SH-SY5Y (cell line): ENCODE data around the gene RIN3.

Experiments used
- GATA2 ChIP-seq: IDR thresholded peaks from 2 replicates; pipeline ENCODE4 v1.6.1; 2011; ENCODE audit warnings: mild to moderate bottlenecking, low read depth, low read length
- GATA3 ChIP-seq: IDR thresholded peaks from 2 replicates; pipeline ENCODE4 v1.6.1; 2011; ENCODE audit warnings: low read depth, mild to moderate bottlenecking, low read length, moderate library complexity

DNA sequence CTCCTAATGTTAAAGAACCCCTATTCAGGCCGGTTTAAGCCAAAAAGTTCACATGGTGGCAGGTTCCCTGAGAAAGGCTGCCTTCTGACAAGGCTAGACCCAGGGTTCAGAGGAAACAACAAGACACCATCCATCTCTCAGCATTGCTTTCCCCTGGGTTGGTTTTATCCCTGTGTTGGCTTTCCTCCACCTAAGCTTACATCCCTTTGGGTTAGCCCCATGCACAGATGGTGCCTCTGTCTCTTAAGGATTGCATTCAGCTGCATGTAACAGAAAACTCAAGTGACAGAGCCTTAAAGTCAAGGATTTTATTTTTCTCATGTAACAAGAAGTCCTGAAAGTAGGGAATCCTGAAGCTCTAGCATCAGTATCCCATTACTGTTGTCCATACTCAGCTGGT lies 42.8 kb upstream of the RIN3 start:
- TF ChIP-seq GATA3: no peak
- TF ChIP-seq GATA2: no peak
